ENCODE results near the gene GARIN5B.

- TF ChIP-seq CTCF (conservative IDR thresholded peaks at IDR 0.05) (no peak), EZH2 (IDR thresholded peaks at IDR 0.05; ENCODE audit: low read depth) (no peak)
Observed at GRCh38 chr19:55352549-55353145, 10.4 kb downstream of the GARIN5B start.
